Measurements from ENCODE around the gene NUDT19. TPM values are rescaled to one million over a fixed set of nuclear protein-coding genes. Genes with fewer than 3 reads are reported as not detected.

NUDT19 gene
- total and polyA plus RNA-seq, 9 of the 15 experiments (the other 6 are each of a cell fraction or from before 2014, with no cell fraction given) = 9.6 to 38.6 (median 14.4) TPM

GRCh38 chr19:32687681-32688080 lies 3.9 kb upstream of the NUDT19 start (continued):
- TF ChIP-seq, protein P1, sequence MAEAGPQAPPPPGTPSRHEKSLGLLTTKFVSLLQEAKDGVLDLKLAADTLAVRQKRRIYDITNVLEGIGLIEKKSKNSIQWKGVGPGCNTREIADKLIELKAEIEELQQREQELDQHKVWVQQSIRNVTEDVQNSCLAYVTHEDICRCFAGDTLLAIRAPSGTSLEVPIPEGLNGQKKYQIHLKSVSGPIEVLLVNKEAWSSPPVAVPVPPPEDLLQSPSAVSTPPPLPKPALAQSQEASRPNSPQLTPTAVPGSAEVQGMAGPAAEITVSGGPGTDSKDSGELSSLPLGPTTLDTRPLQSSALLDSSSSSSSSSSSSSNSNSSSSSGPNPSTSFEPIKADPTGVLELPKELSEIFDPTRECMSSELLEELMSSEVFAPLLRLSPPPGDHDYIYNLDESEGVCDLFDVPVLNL (CRISPR knock-in tag; IDR thresholded peaks at IDR 0.05; ENCODE audit: low read depth) = no peak
- TF ChIP-seq, protein P2, sequence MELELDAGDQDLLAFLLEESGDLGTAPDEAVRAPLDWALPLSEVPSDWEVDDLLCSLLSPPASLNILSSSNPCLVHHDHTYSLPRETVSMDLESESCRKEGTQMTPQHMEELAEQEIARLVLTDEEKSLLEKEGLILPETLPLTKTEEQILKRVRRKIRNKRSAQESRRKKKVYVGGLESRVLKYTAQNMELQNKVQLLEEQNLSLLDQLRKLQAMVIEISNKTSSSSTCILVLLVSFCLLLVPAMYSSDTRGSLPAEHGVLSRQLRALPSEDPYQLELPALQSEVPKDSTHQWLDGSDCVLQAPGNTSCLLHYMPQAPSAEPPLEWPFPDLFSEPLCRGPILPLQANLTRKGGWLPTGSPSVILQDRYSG (tag; conservative IDR thresholded peaks at IDR 0.05; ENCODE audit: low read depth) = no peak
- peak; percentile 70; the same call in 1 of the 2 replicates for TF ChIP-seq KLF16 (IDR thresholded peaks at IDR 0.05)
- TF ChIP-seq, protein P3, sequence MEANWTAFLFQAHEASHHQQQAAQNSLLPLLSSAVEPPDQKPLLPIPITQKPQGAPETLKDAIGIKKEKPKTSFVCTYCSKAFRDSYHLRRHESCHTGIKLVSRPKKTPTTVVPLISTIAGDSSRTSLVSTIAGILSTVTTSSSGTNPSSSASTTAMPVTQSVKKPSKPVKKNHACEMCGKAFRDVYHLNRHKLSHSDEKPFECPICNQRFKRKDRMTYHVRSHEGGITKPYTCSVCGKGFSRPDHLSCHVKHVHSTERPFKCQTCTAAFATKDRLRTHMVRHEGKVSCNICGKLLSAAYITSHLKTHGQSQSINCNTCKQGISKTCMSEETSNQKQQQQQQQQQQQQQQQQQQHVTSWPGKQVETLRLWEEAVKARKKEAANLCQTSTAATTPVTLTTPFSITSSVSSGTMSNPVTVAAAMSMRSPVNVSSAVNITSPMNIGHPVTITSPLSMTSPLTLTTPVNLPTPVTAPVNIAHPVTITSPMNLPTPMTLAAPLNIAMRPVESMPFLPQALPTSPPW (CRISPR knock-in tag; IDR thresholded peaks at IDR 0.05) = peak; percentile 18; the same call in 1 of the 2 replicates
- no peak for TF ChIP-seq MBD1 (CRISPR knock-in tag; IDR thresholded peaks at IDR 0.05)
- TF ChIP-seq GABPB2 (CRISPR knock-in tag; conservative IDR thresholded peaks at IDR 0.05) = no peak
- TF ChIP-seq EP400 (IDR thresholded peaks at IDR 0.05) = no peak
- no peak for TF ChIP-seq BRD9 (IDR thresholded peaks at IDR 0.05; ENCODE audit: low read depth, partially characterized antibody)
- no peak for TF ChIP-seq FIP1L1 (IDR thresholded peaks at IDR 0.05; ENCODE audit: low read depth, low read length, poor library complexity, severe bottlenecking)
- peak; percentile 78 for TF ChIP-seq TCF3 (CRISPR knock-in tag; IDR thresholded peaks at IDR 0.05)
- TF ChIP-seq RREB1 (CRISPR knock-in tag; IDR thresholded peaks at IDR 0.05) = no peak
- TF ChIP-seq, protein P4, sequence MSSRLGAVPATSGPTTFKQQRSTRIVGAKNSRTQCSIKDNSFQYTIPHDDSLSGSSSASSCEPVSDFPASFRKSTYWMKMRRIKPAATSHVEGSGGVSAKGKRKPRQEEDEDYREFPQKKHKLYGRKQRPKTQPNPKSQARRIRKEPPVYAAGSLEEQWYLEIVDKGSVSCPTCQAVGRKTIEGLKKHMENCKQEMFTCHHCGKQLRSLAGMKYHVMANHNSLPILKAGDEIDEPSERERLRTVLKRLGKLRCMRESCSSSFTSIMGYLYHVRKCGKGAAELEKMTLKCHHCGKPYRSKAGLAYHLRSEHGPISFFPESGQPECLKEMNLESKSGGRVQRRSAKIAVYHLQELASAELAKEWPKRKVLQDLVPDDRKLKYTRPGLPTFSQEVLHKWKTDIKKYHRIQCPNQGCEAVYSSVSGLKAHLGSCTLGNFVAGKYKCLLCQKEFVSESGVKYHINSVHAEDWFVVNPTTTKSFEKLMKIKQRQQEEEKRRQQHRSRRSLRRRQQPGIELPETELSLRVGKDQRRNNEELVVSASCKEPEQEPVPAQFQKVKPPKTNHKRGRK (tag; IDR thresholded peaks at IDR 0.05) = no peak
- TF ChIP-seq POLR2A (conservative IDR thresholded peaks at IDR 0.05) = no peak

Data from K562 (cell line).